ENCODE results near the gene RING1. TPM values are rescaled to one million over a fixed set of nuclear protein-coding genes. Genes with fewer than 3 reads are reported as not detected.

RING1 gene
- 24.5 TPM for total RNA-seq

DNA sequence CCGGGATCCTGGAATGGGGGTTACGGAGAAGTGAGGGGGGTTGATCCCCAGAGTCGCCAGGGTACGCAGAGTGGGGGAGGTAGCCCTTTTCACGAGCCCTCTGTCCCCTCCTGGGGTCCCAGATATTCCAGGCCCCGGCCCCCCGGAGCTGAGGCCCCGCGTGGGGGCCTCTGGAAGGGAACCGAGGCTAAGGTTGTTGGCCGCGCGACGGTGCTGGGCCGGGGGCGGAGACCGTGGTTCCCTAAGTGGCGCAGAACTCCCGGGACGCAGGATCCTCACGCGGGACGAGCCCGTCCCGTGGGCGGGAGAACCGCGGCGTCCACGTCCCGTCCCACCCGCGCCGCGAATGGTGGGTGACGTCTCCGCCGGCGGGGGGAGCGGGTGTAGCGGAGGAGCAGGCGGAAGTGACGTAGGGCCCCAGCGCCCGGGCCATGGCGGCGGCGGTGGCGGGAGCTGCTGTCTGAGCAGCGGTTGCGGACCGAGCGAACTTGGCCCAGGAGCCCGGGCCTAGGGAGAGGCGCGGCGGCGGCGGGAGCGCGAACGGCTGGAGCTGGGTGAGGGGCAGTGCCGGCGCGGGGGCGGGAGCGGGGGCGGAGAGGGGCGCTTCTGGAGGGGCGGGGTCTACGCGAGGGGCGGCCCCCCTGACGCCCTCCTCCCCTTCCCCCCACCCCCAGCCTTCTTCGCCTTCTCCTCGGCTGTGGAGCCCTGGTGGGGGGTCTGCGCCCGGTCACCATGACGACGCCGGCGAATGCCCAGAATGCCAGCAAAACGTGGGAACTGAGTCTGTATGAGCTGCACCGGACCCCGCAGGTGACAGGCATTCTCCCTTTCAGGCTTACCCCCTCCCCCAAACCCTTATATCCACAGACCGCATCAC is at the start of gene RING1:
TSS of gene RING1 (plus strand) at position 410 of the 877 bp plus-strand sequence. CDS start at position 733, 323 bp downstream.
- FAIRE-seq (no peak), DNase-seq (ENCODE audit: low spot score in 2 of 2) (peak; percentile 98)

- FAIRE-seq: no peak
- DNase-seq (ENCODE audit: low spot score in 2 of 2): no peak
Observed at GRCh38 chr6:33160096-33160495, 48.2 kb upstream of the RING1 start.

DNA sequence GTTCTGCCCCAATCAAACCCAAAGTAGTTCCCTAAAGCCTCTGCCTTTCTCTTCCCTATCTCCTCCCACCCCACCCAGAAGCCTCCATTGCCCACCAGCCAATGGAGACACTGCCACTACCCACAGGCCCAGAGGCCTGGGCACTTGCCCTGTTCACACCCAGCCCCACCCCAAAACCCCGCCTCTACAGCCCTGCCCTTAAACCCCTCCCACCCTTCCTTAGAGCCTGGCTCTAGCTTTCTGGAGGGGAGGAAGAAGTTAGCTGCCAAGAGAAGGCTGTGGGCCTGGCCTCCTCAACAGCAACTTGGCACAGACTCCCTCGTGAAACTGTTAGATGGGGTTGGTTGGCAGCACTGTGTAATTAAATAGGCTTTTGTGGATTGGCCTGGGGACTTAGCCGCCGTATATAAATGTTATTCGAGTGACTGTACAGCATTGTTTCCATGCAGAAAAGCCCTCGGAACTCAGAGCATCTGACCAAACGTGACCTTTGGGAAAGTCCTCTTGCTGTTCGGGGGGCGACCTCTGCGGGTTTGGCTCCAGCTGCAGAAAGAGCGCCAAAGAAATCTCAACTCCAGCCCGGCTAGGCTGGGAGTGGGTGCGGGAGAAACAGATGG is 47.5 kb upstream of the RING1 start:
- no peak for FAIRE-seq
- peak; percentile 35 to 54 for DNase-seq (ENCODE audit: low spot score in 2 of 2)

DNA sequence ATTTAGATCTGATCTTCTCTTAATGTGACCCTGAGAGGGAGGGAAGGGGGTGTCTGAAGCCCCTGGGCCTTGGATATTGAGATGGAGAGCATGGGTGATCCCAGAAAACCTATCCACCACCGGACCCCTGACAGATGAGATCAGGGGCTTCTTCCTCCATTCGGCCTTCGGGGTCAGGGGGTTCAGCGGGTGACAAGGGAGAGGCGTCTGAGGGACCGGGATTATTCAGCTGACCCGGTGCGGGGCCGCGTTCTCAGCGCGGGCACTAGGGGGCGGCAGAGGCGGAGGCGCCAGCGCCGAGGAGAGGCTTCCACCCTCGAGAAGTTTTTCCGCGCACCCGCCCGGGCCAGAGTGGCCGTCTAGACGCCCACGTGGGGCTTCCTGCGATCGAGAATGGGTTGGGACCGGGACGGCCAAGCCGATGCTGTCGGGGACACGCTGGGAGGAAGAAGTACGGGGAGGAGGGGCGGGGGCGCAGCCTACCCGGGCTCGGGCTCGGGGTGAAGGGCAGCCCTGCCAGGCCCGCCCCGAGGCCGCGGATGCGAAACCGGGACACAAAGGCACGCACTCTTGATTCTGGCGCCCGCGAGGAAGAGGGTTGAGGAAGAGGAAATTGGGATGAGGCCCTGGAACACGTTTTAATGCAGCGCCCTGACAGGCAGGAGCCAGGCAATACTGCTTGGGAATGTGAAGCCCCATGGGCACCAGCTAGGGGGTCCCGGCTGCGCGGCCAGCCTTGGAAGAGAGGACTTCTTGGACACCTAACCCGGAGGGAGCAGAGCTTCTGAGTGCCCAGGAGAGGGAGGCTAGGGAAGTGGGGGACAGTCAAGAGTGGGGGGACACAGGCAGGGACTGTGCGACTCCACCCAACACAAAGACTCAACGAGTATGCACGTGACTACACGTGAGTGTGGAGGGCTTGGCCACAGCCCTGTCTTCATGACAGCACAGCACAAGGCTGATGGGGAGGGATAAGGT is 46.7 kb upstream of the RING1 start:
- DNase-seq (ENCODE audit: low spot score in 2 of 2) (peak; percentile 79 to 93), FAIRE-seq (no peak)

- no peak for FAIRE-seq
Observed at GRCh38 chr6:33163540-33163939, 44.8 kb upstream of the RING1 start.

DNA sequence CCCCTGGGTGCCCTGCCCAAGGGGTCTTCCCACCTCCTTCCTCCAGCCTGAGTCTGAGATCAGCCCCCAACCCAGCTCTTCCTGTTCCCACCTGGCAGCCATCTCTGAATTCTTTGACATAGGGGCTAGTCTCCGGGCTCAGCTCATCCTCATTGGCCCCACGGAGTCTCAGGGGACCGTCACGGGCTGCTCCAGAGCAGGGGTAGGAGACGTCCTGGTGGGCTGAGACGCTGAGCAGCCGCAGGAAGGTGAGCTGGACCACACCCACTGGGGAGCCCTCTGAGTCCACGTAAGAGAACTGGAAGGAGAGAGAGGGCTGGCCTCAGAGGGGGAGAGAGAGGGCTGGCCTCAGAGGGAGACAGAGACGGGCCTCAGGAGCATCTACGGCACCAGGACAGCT is 44.1 kb upstream of the RING1 start:
- no peak for FAIRE-seq
- no peak for DNase-seq (ENCODE audit: low spot score in 2 of 2)

More at GRCh38 chr6:33163540-33163939, 44.8 kb upstream of the RING1 start:
- peak in 1 of 2 donors; percentile 6 for DNase-seq (ENCODE audit: low spot score in 2 of 2)

- DNase-seq (ENCODE audit: low spot score in 2 of 2) (no peak), FAIRE-seq (no peak)
Observed at GRCh38 chr6:33164665-33165373, 43.5 kb upstream of the RING1 start.

DNA sequence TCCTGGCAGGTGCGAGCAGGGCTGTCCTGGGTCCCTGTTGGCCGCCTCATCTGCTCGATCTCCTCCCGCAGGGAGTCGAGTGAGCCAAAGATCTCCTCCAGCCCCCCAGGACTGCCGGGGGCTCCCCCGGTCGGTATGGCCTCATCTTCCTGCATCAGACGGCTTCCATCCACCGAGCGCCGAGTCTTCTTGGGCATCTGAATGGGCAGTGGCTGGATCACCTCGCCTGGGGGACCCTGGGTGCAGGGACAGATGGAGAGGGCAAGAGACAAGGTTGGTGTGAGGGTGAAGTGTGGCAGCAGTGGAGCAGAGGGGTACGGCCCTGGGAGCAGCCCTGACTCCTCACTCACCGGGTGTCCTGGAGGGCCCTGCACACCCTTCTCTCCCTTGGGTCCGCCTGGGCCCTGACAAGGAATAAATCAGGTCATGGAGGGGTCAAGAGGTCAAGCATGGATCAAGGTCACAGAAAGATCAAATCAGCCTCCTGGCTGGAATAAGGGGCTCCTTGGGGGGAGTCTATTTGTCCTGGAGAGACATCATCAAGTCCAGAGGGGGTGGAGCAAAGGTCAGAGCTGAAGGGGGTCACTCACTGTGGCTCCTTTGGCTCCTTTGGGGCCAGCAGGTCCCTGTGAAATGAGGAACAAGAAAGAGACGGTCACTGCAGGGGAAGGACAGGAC is 42.6 kb upstream of the RING1 start:
- FAIRE-seq (no peak), DNase-seq (ENCODE audit: low spot score in 2 of 2) (no peak)

- FAIRE-seq (no peak), DNase-seq (ENCODE audit: low spot score in 2 of 2) (no peak)
Observed at GRCh38 chr6:33166363-33166762, 41.9 kb upstream of the RING1 start.

- FAIRE-seq (no peak), DNase-seq (ENCODE audit: low spot score in 2 of 2) (no peak)
Observed at GRCh38 chr6:33166811-33167210, 41.5 kb upstream of the RING1 start.

GRCh38 chr6:33167374-33168283 is 40.7 kb upstream of the RING1 start:
- FAIRE-seq: no peak
- DNase-seq (ENCODE audit: low spot score in 2 of 2): no peak

DNA sequence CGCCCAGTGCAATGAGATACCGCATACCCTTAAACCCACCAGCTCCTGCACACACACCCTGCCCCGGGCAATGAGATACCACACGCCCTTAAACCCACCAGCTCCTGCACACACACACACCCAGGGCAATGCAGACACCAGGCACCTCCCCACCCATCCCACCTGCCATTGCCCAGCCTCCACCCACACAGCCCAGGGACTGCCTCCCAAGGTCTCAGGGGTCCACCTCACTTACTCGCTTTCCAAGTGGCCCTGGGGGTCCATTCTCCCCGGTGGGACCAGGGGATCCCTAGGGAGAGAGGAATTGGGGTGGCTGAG is 40.1 kb upstream of the RING1 start:
- no peak for DNase-seq (ENCODE audit: low spot score in 2 of 2)
- no peak for FAIRE-seq

GRCh38 chr6:33168639-33169038 is 39.7 kb upstream of the RING1 start:
- FAIRE-seq: no peak

GRCh38 chr6:33169291-33170175 is 38.8 kb upstream of the RING1 start:
- DNase-seq (ENCODE audit: low spot score in 2 of 2) (no peak), FAIRE-seq (no peak)

More at GRCh38 chr6:33168639-33169038, 39.7 kb upstream of the RING1 start:
- no peak for DNase-seq (ENCODE audit: low spot score in 2 of 2)

- no peak for DNase-seq (ENCODE audit: low spot score in 2 of 2)
- no peak for FAIRE-seq
Observed at GRCh38 chr6:33170176-33171015, 37.9 kb upstream of the RING1 start.

- no peak for DNase-seq (ENCODE audit: low spot score in 2 of 2)
Observed at GRCh38 chr6:33171016-33171879, 37.1 kb upstream of the RING1 start.

More at GRCh38 chr6:33171016-33171879, 37.1 kb upstream of the RING1 start:
- no peak for FAIRE-seq

Measured in frontal cortex (tissue), 4 donors.